ENCODE measurements around the gene GNLY.

Gene GNLY

DNA sequence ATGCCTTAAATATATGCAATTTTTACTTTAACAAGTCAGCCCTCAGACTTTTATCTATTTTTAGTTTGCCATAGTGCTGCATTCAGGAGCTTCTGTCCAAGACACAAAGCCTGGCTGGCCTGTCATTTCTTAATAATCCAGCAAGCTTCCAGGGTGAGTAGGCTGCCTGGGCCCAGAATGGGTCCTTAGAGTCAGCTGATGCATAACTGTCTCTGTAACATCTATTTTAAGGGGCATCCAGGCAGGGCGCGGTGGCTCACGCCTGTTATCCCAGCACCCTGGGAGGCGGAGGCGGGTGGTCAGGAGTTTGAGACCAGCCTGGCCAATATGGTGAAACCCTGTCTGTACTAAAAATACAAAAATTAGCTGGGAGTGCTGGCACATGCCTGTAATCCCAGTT lies 11.8 kb upstream of the GNLY start:
- no peak for DNase-seq (ENCODE audit: low read depth in 2 of 2)

- DNase-seq (ENCODE audit: low read depth in 2 of 2), result no peak
These were observed 9.8 kb upstream of the GNLY start for GRCh38 chr2:85684380-85684779.

DNA sequence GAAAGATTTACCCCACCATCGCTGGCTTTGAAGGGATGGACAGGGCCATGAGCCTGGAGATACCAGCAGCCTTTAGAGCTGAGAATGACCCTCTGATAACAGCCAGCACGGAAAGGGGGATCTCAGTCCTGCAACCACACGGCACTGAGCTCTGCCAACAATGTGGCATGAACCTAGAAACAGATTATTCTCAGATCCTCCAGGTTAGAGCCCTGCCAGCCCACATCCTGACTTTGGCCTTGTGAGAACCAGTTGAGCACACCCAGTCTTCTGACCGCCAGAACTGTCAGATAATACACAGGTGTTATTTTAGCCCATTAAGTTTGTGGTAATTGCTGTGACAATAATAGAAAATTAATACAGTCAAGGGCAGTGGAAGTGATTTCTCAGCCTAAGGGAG lies 9.4 kb upstream of the GNLY start:
- no peak for DNase-seq (ENCODE audit: low read depth in 2 of 2)

DNA sequence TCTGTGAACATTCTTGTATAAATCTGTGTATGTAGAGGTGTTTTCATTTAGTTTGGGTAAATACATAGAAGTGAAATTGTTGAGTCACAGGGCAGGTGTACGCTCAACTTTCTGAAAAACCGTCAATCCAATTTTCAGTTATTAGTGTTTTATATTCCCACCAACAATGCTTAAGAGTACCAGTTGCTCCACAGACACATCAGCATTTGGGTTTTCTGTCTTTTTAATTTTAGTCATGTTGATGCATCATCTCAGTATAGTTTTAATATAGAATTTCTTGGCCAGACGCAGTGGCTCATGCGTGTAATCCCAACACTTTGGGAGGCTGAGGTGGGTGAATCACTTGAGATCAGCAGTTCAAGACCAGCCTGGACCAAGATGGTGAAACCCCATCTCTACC lies 3.2 kb upstream of the GNLY start:
- DNase-seq (ENCODE audit: low read depth in 2 of 2), result no peak

DNA sequence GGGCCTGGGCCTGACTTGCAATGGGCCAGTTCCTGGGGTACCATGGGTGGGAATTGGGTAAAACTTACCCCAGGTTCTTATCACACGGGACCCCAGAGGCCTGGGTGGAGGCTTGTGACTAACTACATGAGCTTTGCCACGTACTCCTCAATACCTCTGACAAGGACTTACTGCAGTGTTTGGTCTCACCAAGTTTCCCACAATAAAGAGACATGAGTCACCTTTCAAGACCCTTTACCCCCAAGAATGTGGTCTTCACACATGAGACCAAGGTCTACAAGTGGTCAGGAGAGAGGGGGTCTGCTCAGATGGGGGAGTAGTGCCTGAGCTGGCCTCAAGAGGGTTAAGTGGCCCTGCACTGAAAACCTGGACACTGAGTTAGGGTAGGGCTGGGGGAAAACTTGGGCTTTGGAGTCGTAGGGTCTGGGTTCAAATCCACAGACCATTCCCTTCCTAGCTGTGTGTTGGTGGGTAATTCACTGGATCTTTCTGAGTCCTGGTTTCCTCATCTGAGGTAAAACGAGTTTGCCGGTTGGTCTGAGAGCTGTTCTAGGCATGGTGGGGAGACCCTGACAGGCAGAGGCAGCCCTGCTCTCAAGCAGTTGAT lies 2.0 kb upstream of the GNLY start:
- DNase-seq (ENCODE audit: low read depth in 2 of 2), result no peak

DNA sequence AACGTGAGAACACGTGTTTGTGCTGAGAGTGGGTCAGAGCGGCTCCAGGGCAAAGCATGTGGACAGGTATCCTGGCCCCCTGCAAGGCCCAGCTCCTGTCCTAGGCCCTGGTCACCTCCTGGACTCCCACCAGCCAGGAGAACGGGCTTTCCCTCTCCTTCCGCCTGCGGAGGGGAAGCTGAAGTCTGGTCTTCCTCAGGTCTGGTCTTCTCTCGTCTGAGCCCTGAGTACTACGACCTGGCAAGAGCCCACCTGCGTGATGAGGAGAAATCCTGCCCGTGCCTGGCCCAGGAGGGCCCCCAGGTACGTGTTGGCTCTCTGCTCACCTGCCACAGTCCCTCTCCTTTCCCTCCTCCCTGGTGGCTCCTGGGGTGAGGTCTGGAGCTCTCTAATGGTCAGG lies 963 bp downstream of the GNLY start:
- no peak for DNase-seq (ENCODE audit: low read depth in 2 of 2)

DNA sequence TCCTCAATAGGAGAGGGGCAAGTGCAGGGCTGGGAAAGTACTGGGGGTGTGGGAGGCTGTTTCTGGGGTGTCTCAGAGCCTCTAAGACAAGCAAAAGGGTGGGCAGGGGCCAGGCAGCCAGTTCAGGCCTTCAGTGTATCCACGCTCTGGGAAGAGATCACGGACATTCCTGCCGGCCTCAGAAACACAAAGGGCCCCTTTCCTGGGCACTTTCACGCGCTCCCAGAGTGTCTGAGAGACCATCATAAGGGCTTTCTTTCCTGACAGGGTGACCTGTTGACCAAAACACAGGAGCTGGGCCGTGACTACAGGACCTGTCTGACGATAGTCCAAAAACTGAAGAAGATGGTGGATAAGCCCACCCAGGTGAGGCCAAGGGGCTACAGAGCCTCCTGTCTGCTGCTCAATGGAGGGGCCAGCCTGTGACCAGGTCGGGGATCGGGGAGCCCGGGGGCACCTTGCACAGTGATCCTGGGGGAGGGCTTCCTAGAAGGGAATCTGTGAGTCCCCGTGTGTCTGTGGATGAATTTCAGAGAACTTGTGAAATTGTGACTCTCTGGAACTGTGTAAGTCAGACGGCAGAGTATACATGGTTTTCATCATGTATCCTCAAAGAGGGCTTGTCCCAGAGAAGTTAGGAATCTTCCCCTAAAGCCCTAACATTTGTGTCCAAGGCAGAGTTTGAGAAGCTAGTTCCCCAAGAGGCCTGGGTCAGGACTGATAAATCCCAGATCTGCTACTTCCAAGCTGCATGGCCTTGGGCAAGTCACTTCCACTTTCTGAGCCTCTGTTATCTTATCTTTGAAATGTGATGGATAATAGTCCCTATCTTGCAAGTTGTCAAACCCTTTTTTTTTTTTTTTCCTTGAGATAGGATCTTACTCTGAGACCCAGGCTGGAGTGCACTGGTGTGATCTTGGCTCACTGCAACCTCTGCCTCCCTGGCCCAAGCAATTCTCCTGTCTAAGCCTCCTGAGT lies 1.8 kb downstream of the GNLY start:
- DNase-seq (ENCODE audit: low read depth in 2 of 2), result no peak

- no peak for DNase-seq (ENCODE audit: low read depth in 2 of 2)
These were observed 2.9 kb downstream of the GNLY start for GRCh38 chr2:85697096-85697495.

DNA sequence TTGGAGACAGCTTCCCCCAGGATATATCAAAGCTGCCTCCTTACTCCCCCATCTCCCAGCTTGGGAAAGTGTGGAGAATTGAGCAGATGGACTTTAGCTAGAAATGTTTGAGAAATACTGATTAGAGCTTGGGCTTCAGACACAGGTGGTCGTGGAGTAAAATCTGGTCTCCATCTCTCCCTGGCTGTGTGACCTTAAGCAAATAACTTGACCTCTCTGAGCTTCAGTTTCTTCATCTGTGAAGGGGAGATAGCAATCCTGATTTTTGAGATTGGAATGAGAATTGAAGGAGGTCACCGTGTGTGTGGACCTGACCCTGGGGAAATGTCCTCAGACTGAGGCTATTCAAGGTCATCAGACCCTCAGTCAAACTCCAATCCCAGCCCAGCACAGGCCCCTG lies 3.6 kb downstream of the GNLY start:
- no peak for DNase-seq (ENCODE audit: low read depth in 2 of 2)

DNA sequence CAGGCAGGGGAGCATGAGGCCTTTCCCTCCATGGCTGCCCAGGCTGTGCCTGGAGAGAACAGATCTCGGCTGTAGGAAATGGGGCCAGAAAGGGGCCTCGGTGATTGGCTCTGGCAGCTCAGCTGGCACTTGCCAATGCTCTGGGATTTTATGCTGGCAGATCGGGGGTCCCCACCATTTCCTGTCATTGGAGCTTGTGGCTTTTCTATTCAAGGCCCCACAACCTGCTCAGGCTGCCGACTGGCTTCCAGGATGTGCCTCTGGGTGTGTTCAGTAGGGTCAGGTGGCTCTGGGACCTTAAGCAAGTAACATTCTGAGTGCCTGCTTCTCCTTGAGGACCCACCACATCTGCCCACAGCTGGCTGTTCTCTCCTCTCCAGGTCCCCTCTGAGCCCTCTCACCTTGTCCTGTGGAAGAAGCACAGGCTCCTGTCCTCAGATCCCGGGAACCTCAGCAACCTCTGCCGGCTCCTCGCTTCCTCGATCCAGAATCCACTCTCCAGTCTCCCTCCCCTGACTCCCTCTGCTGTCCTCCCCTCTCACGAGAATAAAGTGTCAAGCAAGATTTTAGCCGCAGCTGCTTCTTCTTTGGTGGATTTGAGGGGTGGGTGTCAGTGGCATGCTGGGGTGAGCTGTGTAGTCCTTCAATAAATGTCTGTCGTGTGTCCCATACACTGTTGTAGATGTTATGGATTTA lies 4.2 kb downstream of the GNLY start:
- DNase-seq (ENCODE audit: low read depth in 2 of 2), result no peak

- no peak for DNase-seq (ENCODE audit: low read depth in 2 of 2)
These were observed 4.7 kb downstream of the GNLY start for GRCh38 chr2:85698880-85699254.

DNA sequence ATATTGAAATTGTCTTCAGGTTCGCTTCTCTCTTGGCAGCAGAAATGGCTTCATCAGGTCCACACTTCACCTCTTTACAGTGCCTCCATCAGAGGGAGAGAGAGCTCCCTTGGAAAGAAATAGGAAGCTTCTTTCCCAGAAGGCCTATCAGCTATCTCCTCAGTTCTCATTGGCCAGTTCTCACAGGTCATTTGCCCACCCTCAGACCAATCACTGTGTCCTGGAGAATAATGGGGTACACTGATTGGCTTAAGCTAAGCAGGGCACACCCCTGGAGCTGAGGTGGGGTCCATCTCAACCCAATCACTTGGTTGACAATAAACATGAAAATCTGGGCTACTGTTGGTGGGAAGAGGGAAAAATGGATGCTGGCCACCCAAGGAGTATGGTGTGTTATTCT lies 5.2 kb downstream of the GNLY start:
- no peak for DNase-seq (ENCODE audit: low read depth in 2 of 2)

DNA sequence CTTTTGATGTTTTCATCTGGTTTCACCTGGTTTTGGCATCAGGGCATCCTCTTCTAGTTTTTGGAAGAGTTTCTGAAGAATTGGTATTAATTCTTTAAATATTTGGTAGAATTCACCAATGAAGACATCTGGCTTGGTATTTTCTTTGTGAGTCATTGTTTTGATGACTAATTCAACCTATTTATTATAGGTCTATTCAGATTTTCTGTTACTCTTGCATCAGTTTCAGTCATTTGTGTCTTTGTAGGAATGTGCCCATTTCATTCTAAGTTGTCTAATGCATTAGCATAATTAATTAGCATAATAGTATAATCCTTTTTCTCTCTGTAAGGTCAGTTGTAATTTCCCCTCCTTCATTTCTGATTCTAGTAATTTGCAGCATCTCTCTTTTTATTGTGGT lies 8.0 kb downstream of the GNLY start:
- no peak for DNase-seq (ENCODE audit: low read depth in 2 of 2)

- DNase-seq (ENCODE audit: low read depth in 2 of 2), result no peak
These were observed 8.6 kb downstream of the GNLY start for GRCh38 chr2:85702800-85703199.

GRCh38 chr2:85703329-85703728 lies 9.2 kb downstream of the GNLY start:
- DNase-seq (ENCODE audit: low read depth in 2 of 2), result no peak

DNA sequence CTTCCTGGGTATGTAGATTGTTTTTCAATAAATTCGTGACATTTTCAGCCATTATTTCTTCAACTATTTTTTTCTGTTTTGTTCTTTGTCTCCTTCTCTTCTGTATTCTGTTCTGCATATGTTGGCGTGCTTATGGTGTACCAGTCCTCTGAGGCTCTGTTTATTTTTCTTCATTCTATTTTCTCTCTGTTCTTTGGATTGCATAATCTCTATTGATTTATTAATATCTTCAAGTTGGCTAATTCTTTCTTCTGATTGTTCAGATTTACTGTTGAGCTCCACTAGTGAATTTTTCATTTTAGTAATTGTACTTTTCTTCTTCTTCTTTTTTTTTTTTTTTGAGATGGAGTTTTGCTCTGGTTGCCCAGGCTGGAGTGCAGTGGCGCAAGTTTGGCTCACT lies 9.9 kb downstream of the GNLY start:
- no peak for DNase-seq (ENCODE audit: low read depth in 2 of 2)

- DNase-seq (ENCODE audit: low read depth in 2 of 2), result no peak
These were observed 10.9 kb downstream of the GNLY start for GRCh38 chr2:85704800-85705679.

DNA sequence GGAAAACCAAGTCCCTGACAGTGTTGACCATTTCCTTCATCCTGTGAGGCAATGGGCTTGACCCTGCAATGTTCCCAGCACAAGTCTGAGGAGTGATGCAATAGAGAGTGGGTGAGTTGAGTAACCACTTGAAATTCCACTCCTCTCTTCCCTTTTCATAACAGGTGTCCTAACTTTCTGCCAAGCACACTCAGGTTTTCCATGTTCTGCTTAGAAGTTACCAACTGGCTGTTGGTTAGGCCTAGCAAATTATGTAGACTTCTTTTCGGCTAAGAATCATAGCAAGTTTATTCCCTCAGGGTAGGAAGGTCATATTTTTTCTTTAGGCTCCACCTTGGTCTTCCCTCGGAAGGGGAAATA lies 11.5 kb downstream of the GNLY start:
- DNase-seq (ENCODE audit: low read depth in 2 of 2), result no peak

- DNase-seq (ENCODE audit: low read depth in 2 of 2), result no peak
These were observed 11.9 kb downstream of the GNLY start for GRCh38 chr2:85706063-85706462.

- DNase-seq (ENCODE audit: low read depth in 2 of 2), result no peak
These were observed 12.6 kb downstream of the GNLY start for GRCh38 chr2:85706599-85707296.

DNA sequence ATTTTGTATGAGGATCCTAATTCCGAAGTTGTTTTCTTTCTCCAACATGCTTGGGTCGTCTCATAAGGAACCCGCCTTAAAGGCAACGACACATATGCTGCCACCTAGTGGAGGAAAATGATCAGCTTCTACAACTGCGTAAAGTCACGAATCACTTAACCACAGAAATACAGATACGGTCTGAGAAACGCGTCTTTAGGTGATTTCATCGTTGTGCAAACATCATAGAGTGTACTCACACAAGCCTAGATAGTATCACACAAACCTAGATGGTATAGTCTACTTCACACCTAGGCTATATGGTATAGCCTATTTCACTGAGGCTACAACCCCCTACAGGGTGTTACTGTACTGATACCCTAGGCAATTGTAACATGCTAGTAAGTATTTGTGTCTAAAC lies 13.1 kb downstream of the GNLY start:
- DNase-seq (ENCODE audit: low read depth in 2 of 2), result peak; percentile 31 to 34
